OCI-M2 (cell line): Measurements from ENCODE around the gene RAB18.
"Not testable (repeated sequence)": the region's sequence is repeated elsewhere in the genome, so short reads cannot be mapped to it uniquely, and the experiment has no call there.

Experiments
- DNase-seq: peaks from one replicate; lab custom pipeline; 2025; ENCODE audit not compliant: unreplicated experiment; lab: John Stamatoyannopoulos, UW

Gene RAB18

DNA sequence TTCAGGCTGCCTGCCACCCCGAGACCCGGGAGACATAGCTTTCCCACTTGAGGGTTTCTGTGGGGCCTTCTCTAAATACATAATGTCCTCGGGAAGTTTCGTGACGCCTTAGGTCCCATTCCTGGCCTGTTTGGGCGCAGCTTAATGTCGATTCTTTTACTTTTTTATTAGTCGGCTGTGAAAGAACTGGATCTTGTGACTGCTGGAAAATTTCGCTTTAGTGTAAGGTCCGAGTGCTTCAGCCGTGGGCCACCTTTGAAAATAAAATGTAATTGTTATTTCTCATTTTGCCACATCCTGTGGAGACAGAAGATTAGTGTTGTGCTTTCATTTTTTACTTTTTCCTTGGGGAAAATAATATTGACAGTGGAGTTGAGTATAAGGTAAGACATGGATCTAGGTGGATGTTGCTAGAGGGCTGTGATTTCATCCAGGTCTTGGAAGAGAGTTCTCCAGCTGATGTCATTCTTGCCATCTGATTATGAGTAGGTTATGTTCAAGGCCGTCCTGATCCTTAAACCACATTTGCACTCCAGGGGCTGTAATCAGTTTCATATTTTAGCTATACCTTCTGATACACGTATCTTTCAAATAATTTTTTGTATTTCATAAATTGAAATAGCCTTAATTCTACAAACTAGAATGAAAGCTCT is 830 bp downstream of the RAB18 start:
- DNase-seq = no peak

DNA sequence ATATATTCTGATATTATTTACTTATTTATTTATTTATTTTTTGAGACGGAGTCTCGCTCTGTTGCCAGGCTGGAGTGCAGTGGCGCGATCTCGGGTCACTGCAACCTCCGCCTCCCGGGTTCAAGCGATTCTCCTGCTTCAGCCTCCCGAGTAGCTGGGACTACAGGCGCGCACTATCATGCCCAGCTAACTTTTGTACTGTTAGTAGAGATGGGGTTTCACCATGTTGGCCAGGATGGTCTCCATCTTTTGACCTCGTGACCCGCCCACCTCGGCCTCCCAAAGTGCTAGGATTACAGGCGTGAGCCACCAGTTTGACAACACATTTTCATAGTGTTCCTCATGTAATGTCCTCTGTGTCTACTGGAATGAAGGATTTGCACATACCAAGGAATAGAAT is 1.4 kb downstream of the RAB18 start:
- DNase-seq = not testable (repeated sequence)

DNA sequence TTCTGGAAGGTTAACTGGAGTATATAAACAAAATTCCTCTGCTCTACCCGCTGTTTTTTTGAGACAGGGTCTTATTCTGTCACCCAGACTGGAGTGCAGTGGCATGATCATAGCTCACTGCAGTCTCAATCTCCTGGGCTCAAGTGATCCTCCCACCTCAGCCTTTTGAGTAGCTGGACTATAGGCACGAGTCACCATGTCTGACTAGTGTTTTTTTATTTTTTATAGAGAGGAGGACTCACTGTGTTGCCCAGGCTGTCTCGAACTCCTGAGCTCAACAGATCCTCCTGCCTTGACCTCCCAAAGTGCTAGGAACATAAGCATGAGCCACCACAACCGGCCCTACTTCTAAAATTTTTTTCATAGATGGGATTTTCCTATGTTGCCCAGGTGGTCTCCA is 2.2 kb downstream of the RAB18 start:
- no peak for DNase-seq

DNA sequence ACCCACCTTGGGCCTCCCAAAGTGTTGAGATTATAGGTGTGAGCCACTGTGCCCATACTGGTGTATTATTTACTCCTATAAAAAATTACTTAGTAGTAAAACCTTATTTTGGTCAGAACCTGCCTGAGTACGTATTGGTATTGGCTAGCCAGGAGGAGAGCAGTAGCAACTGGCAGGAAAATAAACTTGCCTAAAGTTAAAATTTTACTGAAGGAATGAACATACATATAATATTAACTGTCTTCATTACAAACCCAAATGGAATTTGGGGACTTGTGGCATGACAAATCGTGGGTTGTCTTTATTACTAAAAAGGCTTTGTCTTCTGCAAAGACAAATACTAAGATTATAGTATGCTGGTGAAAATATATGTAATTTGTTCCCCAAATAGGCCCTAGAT is 8.4 kb downstream of the RAB18 start:
- DNase-seq = no peak

DNA sequence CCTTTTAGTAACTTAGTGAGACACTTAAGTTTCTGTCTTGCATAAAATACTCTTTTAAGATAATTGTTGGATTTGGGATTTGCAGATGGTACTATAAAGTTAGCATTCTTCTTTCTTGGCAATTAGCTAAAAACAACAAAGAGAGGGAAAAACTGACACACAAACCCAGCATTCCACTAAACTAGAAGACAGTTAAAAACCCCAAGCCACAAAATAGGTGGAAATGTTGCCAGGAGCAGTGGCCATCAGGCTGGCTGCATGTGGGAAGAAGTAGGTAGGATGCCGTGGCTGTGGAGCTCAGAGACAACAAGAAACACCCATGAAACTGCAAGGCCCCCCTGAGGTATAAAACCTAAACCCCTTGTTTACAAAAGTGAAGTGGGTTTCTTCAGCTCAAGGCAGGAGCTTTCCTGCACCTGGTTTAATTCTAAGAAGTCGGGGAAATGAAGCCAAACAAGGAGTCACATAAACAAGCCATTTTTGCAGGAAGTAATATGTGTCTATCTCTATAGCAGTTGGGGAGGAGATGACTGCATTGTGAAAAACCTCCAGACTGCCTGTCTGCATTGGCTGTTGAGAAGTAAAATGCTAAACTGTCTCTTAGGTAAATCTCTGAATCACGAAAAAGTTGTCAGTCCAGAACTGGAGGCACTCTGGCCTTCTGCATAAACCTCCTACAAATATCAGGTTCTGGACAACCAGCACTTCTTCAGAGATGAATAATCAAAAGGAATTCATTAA is 9.5 kb downstream of the RAB18 start:
- DNase-seq = no peak

DNA sequence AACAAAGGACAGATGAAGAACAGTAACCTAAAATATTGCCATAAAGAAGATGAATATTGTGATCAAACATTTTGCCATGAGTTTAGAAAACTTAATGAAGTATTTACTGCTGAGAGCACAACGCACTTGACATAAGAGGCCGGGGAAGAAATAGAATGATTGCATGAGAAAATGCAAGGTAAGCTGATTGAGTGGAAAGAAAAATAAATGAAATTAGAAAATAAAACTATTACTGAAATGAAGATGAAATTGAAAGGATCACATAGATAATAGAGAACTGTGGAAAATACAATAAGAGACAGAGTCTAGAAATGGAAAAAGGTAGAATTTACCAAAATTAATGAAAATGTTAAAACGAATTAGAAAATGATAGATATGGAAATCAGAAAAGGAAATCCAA is 10.1 kb downstream of the RAB18 start:
- DNase-seq = no peak

DNA sequence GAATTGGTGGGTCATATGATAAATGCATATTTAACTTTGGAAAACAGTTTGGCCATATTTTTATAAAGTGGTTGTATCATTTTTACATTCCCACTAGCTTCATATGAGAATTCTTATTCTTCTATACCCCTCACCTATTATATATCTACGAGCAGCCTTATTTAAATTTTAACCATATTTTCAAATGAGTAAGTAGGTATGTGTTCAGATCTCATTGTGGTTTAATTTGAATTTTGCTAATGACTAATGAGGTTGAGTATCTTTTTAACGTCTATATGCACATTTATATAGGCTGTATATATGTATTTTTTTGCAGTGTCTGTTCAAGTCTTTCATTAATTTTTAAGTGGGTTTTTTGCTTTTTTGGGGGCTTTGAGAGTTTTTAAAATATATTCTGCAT is 14.2 kb downstream of the RAB18 start:
- no peak for DNase-seq

DNA sequence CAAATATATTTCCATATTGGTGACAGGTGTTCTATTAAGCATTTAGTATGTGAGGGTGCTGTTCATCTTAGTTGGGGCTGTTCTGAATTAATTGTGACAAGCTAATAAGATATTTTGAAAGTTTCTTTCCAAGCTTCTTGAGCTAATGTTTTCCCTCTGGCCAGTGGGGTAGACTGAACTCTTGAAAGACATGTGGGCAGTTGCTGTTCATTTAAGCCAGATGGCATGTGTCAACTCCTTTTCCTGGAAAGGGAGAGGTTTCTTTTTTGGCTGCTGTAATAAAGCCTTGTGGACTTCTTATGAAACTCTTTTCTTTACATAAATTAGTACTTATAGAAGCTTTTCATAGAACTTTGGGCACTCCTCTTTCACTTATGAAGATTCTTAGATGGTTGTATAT is 21.7 kb downstream of the RAB18 start:
- DNase-seq = no peak

DNA sequence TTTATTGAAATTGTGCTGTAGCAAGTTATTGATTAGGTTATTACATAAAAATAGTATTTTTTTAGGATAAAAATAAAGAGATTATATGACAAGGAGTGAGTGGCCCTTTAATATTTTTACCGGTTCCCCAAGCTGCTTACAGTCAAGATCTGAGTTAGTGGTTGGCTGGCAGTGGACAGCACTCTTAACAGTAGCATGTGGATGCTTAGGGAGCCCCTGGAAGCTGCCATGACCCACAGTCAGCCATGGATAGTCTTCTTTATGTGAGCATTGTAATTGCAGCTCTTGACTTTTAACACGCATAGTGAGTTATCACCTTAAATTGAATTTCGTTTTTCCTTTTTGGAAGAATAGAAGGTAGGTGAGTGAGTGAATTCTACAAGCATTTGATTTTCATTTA is 22.1 kb downstream of the RAB18 start:
- DNase-seq = no peak

DNA sequence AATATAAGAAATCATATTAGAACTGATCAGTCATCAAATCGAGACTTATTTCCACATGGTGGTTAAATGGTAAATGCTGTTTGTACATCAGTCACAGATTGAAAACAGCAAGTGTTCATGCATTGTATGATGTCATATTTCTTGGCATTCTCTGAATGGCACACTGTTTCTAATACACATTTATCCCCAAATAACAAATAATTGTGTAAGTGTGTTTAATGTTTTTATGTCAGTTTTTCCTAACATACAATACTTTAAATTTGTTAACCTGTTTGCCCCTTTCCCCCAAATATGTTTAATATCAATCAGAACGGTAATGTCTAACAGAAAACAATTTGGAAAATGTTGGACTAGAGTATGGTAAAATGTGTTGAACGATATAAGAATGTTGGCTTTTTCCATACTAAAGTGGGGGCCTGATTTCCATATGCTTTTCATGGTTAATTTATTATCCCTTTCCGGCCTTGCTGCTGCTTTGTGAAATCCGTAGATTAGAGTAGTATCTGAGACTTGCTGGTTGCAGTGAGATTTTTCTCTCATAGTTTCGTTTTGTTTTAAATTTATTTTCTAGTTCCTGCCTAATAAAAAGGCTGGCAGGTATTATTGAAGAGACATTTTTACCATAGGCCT is 23.7 kb downstream of the RAB18 start:
- no peak for DNase-seq

DNA sequence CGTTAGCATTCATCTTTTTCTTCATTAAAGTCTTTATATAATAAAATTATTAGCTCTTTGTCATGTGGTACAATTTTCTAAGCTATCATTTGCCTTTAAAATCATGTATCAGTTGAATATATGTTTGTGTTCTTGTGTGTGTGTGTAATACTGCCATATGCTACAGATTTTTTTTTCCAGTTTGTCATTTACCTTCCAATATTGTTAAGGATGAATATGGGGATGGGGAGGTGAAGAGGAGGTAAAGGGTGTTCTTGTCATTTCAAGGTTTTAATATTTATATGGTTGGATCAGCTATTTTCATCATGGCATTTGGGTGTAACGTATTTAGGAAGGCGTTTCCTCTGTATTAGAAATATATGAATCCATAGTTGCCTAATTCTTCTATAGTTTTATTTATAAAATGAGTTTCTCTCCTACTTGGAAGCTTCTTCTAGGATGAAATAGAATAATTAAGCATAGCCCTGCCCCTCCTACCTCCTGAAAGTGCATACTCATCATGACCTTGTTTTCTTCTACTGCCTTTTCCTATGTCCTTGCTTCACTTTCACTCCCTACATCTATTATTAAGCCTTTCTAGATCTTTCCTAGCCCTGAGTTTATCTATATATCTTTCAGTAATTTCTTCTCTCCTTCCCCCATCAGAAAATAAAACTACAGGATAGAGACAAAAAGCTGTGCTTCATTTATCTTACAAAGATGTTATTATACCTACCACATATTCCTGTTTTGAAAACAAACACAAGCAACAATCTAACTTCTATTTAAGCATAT is 25.1 kb downstream of the RAB18 start:
- no peak for DNase-seq

DNA sequence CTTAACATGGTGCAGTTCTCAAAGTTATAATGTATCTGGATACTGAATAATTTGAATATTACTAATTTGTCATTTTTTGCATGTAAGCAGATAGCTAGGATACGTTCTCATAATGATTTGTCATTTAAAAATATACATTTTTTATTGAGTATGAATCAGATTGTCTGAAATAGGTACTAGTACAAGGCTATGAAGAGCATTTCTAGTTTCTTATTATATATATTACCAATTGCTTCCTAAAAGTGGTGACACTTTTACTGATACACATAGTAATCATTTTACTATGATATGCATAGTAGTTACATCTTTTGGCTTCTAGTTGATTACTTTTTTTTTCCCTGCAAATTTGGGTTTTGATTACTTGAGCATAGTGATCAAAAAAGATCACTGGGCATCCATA is 26.4 kb downstream of the RAB18 start:
- no peak for DNase-seq

DNA sequence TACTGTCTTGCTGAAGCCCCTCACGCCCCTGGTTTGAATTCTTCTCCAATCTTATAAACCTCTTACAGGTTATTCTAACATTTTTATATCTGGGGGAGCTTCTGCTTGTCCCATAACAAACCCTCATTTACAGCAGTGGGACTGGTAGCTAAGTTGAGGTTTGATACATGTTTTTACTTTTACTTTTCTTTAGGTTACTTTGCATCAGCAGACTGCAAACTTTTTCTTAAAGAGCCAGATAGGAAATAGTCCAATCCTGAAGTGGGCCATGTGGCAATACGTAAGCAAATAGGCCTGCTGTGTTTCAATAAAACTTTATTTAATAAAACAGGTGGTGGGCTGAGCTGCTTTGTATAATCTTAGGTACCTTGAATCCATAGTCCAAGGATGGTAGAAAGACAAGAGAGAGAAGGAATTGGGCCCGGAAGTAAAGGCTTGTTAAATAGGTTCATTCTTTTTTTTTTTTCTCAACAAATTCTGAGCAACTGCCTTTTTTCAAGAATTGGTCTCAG is 27.3 kb downstream of the RAB18 start:
- DNase-seq = no peak

DNA sequence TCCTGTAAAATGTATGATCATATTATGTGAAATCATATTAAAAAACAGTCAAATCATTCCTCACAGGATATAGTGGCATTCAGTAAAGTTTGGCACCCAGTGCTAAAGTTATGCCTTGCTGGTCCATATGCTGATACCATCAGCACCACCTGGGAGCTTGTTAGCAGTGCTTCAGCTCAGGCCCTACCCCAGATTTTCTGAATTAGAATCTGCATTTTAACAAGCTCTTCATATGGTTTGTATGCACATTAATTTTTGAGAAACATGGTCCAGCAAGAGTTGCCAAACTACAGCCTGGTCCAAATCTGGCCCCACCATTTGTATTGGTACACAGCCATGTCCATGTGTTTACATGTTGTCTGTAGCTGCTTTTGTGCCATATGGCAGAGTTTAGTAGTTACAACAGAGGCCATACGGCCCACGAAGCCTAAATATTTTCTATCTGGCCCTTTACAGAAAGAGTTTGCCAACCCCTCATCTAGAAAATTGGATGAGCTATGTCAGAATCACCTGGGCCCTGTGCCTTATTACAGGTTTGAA is 30.1 kb downstream of the RAB18 start:
- DNase-seq = no peak

DNA sequence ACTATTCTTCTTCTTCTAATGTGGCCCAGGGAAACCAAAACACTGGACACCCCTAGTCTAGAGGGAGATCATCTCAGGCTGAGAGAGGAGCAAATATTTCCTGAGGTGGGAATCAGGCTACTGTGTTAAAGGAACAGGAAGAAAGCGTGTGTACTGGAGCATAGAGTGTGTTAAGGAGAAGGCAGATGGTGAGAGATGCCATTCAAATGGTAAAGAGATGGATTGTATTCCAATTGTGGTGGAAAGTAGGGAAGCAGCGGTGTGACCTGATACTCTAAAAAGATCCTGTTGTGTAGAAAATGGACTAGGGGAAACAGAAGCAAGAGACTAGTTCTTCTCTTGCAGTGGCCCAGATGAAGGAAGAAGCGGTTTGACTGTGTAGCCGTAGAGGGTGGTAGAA is 31.2 kb downstream of the RAB18 start:
- DNase-seq = no peak

DNA sequence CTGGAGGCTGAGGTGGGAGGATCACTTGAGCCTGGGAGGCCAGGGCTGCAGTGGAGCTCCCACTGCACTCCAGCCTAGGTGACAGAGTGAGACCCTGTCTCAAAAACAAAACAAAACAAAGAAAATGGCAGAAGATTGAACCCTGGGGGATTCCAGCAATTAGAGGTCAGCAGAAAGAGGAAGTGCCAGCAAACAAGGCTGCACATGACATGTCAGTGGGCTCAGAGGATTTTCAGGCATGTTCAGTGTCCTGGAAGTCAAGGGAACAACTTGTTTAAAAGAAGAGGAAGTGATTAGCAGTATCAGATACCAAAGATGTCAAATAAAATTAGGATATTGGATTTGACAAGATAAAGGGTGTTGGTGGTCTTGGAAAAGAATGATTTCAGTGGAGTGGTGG is 32.3 kb downstream of the RAB18 start:
- DNase-seq = no peak

DNA sequence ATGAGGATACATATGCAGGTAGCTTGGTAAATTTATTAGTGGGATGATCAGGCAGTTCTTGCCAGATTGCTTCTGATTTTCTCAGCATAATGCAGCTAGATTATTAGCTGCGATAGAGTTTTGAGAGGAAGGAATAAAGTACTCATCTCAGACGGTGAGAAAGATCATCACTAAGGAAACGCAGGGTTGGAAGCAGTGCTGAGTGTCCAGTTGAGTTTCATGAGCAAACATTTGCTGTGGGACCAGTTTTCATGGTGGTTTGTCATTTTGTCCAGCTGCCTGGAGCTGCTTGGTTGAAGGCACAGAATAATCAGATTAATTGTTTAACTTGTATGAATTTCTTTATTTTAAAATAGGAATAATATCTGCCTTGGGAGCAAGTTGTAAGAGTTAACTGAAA is 33.1 kb downstream of the RAB18 start:
- no peak for DNase-seq

DNA sequence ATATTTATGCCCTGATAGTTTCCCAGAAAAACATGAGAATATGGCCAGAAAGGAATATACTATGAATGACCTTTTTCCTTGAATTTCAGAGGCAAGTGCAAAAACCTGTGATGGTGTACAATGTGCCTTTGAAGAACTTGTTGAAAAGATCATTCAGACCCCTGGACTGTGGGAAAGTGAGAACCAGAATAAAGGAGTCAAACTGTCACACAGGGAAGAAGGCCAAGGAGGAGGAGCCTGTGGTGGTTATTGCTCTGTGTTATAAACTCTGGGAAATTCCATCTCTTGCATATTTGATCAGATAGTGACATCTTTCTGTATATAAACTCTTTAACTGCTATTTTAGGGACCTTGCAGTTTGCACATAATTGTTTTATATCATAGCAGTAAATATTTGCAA is 33.7 kb downstream of the RAB18 start:
- no peak for DNase-seq

DNA sequence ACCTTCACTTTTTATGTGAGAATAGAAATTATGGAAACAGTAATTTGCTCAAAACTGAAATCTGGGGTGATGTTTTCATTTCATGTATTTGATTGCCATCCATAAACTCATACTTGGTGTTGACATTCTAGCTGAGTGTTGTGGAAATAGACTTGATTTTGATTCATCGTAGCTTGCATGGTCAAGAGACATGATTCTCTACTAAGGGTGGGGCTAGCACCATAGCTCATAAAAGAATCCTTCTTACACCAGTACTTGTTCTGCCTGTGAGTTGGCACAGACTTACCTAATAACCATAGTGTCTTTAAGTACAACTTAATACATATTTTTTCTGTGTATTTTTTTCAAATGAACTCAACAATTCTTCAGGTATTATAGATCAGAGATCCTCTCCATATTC is 36.6 kb downstream of the RAB18 start:
- DNase-seq = no peak

DNA sequence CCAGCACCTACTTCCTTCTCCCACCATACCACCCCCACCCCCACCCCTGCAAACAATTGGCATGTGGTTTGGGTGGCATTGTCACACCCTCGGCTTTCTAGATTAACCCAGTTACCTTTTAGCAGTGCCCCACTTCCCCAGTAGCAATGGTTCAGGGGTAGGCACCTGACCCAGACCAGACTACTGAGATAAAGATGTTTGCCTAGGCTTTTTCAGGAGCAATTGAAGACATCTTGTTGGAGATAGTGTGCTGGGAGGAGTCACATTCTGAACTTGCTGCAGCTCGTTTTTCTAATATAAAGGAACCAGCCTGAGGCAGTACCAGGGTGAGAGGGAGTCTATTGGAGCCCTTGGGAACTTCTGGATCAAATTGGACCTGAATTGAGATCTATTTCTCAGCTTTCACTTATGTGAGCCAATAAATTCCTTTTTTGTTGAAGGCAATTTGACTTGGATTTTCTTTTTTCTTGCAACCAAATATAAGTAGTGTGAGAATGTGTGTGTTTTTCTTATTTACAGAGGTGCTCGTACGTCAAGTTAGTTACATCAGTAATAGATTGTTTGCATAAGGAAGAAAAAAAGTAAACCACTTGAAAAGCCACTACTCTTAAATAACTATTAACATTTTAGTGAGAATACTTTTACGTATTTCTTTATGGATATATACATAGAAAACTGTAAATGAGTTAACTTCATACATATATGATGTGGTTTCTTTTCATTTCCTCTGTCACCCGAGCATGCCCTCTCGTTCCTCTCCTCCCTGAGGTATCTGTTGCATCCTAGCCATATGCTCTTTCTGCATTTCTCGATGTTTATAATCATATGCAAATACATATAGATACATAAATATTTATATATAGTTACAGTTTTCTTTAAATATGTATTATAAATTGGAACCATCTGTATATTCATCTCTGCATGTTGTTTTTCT is 38.0 kb downstream of the RAB18 start:
- no peak for DNase-seq
